NCI-H1436 (cell line): ENCODE data around the gene ZBTB7C.
A peak's percentile ranks its signal among the peaks of the same experiment; 100 is the strongest.

Experiments
- DNase-seq: peaks from one replicate; lab custom pipeline; 2025; lab: John Stamatoyannopoulos, UW

ZBTB7C gene

DNA sequence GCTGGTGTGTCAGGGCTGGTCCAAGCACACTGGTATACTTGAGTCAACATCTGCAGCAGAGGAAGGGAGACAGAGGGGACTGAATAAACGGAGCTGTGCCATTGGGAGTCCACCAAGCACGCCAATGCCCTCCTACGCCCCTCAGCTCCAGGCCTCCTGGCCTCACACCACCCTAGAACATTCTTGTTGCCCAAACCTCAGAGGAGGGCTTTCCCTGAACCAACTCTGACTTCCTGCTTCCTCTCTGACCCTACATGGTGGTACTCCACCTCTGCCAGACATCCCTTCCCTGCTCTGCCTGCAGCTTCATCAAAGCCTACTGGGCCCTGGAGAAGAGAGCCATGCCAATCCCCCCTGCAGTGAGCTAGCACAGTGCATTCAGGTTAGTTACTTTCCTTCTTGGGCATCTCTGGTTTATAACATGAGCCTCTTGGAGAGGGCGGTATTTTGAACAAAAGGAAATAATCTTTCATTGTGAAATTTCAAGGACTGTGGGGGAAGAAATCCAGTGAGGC is 54.4 kb downstream of the ZBTB7C start:
- DNase-seq: no peak

DNA sequence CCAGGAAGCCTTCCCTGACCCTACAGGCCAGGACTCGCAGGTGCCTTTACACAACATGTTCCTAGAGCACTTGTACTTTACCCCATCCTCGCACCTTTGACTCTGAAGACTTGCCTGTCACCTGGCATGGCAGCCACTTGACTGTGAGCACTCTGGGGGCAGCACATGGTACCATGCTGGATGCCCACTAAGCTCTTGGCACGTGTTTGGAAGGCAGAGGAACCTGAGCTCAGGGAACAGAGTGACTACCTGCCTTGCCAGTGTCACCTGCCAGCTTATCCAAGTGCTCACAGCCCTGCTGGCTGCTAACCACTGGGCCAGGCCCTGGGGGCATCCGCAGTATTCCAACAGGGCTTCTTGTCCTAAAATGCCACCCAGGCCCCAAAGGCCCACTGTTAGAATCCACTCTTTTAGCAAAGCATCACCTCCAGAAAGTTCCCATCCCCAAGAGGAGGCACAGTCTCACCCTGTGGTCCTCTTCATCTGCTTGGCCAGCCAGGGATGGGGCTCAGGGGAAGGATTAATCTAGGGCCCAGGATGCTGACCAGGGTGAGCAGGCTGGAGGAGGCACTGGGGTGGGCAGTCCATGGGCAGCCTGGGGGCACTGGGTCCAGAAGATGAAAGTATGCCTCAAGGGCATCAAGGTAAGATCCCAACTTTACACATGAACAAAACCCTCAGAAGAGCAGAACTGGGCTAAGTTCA is 57.0 kb downstream of the ZBTB7C start:
- DNase-seq: no peak

DNA sequence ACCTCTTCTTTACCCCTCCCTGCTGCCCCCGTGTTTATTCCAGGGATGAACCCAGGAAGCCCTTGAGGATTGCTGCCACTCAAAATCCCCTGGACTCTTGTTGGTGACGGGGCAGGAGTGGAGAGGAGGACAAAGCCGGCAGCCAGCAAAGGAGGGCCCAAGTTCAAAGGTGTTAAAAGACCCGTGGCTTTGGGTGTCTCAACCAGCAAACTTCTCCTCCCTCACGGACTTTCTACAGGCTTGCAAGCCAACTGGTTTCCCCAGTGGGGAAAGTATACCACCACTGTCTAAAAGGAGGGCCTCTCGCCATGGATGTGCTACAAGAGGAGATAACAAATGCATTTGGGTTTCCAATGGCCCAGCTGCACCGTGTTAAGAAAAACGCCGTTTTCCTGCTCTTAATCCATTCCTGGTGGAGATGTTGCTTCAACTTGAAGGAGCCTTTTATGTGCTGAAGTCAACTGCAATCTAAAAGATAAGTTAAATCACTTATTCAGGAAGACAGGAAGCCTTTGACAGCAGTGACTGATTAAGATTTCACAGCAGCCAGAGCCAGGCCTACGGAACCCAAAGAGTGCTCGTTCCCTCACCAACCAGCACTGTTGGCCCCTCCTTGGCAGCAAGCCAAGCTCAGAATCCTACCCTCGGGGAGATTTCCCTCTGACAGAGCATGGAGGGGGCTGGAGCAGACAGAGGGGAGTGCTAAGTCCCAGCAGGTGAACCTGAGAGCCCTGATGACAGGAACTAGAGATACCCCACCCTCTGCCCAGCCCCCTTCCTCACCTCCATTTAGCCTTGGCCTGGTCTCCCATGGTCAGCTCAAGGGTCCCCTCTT is 57.8 kb downstream of the ZBTB7C start:
- no peak for DNase-seq

DNA sequence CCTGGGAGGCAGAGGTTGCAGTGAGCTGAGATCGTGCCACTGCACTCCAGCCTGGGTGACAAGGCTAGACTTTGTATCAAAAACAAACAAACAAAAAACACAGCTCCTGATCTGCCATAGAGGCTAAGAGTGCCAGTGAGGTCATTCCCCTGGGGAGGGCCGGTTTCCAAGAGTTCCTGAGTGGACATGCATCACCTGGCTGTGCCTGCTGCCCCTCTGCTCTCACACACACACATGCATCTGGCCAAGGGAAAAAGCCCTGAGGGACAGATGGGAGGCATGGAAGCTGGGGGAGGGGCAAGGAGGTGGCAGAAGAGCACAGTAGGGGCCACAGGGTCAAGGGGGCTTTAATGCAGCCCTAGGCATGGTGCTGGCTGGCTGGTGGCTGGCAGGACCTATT is 60.4 kb downstream of the ZBTB7C start:
- no peak for DNase-seq

- no peak for DNase-seq
Observed at GRCh38 chr18:48347756-48348326, 61.3 kb downstream of the ZBTB7C start.

DNA sequence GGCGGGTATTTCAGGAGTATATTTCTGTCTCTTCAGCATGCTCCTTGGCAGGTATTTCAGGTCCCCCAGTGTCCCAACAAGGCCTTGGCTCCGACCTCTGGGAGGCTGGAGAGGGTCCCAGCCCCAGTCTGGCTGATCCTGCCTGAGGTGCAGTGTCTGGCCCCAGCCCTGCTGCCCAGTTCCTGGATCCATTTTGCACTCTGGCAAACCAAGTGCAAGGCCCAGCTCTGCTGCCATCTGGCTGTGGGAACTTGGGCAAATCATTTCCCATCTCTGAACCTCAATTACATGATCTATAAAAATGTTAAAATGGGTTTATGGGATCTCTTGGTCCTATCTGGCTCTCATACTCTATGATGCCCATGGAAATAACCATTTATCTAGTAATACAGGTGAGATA is 63.6 kb downstream of the ZBTB7C start:
- DNase-seq: no peak

- DNase-seq: peak; percentile 29
Observed at GRCh38 chr18:48342581-48342980, 66.6 kb downstream of the ZBTB7C start.

GRCh38 chr18:48342125-48342524 is 67.1 kb downstream of the ZBTB7C start:
- no peak for DNase-seq

GRCh38 chr18:48340560-48340959 is 68.6 kb downstream of the ZBTB7C start:
- DNase-seq: no peak

DNA sequence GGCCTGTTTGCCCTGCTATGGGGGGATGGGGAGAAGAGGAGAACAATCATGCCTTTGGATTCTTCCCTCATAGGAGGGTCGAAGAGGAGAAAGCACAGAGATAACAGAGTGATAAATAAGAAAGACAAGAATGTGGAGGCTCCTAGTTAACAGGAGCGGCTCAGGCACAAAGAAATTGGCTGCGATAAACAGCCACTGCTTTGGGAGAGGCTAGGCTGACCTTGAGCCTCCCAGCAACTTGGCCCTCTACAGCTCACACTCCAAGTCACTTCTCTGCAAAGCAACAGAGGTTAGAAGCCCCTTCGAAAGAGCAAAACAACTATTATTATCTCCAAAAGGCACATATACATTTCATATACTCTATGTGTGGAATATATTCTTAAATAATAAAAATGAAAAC is 69.5 kb downstream of the ZBTB7C start:
- DNase-seq: no peak

- DNase-seq: no peak
Observed at GRCh38 chr18:48338915-48339314, 70.3 kb downstream of the ZBTB7C start.

GRCh38 chr18:48337053-48337452 is 72.1 kb downstream of the ZBTB7C start:
- no peak for DNase-seq

GRCh38 chr18:48336332-48336731 is 72.9 kb downstream of the ZBTB7C start:
- peak; percentile 17 for DNase-seq

DNA sequence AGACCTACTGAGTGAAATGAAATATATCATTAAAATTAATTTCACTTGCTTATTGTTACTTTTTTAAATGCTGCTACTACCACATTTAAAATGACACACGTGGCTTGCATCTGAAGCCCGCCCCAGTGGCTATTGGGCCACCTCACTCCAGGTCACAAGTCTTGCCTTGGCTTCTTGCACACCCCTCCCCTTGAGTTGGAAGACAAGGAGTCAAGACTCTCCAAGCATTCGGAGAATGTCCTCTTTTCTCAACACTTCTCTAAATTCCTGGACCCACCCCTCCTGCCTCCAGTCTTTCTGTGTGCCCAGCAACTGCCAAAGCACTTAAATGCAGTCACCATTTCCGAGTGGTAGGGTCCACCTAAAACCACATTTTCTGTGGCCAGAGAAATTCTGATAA is 73.4 kb downstream of the ZBTB7C start:
- no peak for DNase-seq

- no peak for DNase-seq
Observed at GRCh38 chr18:48334845-48335244, 74.3 kb downstream of the ZBTB7C start.

GRCh38 chr18:48333563-48333962 is 75.6 kb downstream of the ZBTB7C start:
- no peak for DNase-seq

GRCh38 chr18:48330016-48330991 is 78.9 kb downstream of the ZBTB7C start:
- no peak for DNase-seq

GRCh38 chr18:48328473-48329210 is 80.5 kb downstream of the ZBTB7C start:
- no peak for DNase-seq

DNA sequence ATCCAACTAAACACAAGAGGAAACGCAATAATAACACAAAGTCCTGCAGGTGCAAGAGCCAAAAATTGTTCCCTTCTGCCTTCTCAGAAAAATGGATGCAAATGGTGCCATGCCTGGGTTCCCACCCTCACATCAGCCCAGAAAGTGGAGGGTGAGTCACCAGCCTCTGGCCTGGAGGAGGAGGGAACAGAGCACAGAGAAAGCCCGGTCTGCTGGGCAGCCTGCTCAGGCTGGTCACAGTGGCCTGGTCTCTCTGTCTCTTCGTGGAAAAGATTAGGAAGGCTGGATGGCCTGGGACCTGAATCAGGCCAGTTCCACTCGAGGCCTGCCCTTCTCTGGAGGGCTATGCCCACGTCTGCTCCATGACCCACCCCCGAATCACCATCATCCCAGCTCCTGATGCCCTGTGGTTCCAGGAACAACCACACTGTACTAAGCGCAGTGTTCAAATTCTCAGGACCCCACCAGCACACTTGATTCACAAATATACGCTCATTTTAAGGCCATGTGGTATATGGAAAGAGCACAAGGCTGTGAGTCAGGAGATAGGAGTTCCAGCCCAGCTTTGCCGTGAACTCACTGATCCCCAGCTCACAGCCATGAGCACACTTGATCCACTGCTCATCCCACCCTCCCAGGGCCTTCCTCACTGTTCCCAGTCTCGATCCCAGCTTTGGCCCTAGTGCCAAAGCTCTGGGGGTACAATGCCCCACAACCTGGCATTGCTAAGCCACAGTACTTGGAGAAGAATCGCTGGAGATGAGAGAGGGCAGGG is 82.1 kb downstream of the ZBTB7C start:
- DNase-seq: no peak

GRCh38 chr18:48325115-48325665 is 84.0 kb downstream of the ZBTB7C start:
- DNase-seq: no peak
